DMS114 treated with DMSO at 0.1 percent for 48 hours (cell line): ENCODE data around the gene LPP.
"Not testable (repeated sequence)": the region's sequence is repeated elsewhere in the genome, so short reads cannot be mapped to it uniquely, and the experiment has no call there.

Experiments used
- DNase-seq: peaks from one replicate; lab custom pipeline; 2025; ENCODE audit not compliant: unreplicated experiment; lab: John Stamatoyannopoulos, UW

LPP gene

GRCh38 chr3:188154014-188154808 is at the start of gene LPP:
Gene LPP (plus strand): TSS chr3:188154157. CDS start chr3:188406121, 251,964 bp downstream.
- peak; percentile 44 for DNase-seq

GRCh38 chr3:188106006-188106405 is 48.0 kb upstream of the LPP start:
- DNase-seq = no peak

- no peak for DNase-seq
Measured at GRCh38 chr3:188106454-188106853, 47.5 kb upstream of the LPP start.

GRCh38 chr3:188106887-188107830 is 46.8 kb upstream of the LPP start:
- DNase-seq = no peak

- DNase-seq = no peak
Measured at GRCh38 chr3:188108703-188109412, 45.1 kb upstream of the LPP start.

- DNase-seq = no peak
Measured at GRCh38 chr3:188111002-188111584, 42.9 kb upstream of the LPP start.

GRCh38 chr3:188113756-188114155 is 40.2 kb upstream of the LPP start:
- no peak for DNase-seq

GRCh38 chr3:188119846-188120245 is 34.1 kb upstream of the LPP start:
- no peak for DNase-seq

- DNase-seq = no peak
Measured at GRCh38 chr3:188122571-188123169, 31.3 kb upstream of the LPP start.

- DNase-seq = no peak
Measured at GRCh38 chr3:188123170-188123905, 30.6 kb upstream of the LPP start.

- DNase-seq = no peak
Measured at GRCh38 chr3:188124184-188124583, 29.8 kb upstream of the LPP start.

- no peak for DNase-seq
Measured at GRCh38 chr3:188125076-188125475, 28.9 kb upstream of the LPP start.

- DNase-seq = no peak
Measured at GRCh38 chr3:188126276-188126675, 27.7 kb upstream of the LPP start.

GRCh38 chr3:188126934-188127333 is 27.0 kb upstream of the LPP start:
- DNase-seq = no peak

- no peak for DNase-seq
Measured at GRCh38 chr3:188128905-188129304, 25.1 kb upstream of the LPP start.

GRCh38 chr3:188131023-188131422 is 22.9 kb upstream of the LPP start:
- DNase-seq = not testable (repeated sequence)

- no peak for DNase-seq
Measured at GRCh38 chr3:188133219-188133618, 20.7 kb upstream of the LPP start.

GRCh38 chr3:188133646-188134045 is 20.3 kb upstream of the LPP start:
- DNase-seq = no peak

- no peak for DNase-seq
Measured at GRCh38 chr3:188134079-188134478, 19.9 kb upstream of the LPP start.

GRCh38 chr3:188134856-188135255 is 19.1 kb upstream of the LPP start:
- no peak for DNase-seq
